ENCODE results near the gene NAB1.

The NAB1 gene

GRCh38 chr2:190653231-190653630 is 4.3 kb downstream of the NAB1 start:
- Mint-ChIP-seq H3K4me3 (no peak overlapping the region), H3K36me3 (ENCODE audit: low read depth) (peaks cover 4% of the 10 kb centered on the region), H3K9me3 (no peaks in the 10 kb centered on the region), H3K27ac (no peak overlapping the region), H3K4me1 (ENCODE audit: low read depth) (peaks cover 29% of the 10 kb centered on the region), H3K27me3 (ENCODE audit: low read depth) (no peaks in the 10 kb centered on the region)

- Mint-ChIP-seq H3K27ac (no peak overlapping the region), H3K9me3 (no peaks in the 10 kb centered on the region), H3K4me1 (ENCODE audit: low read depth) (peaks cover 32% of the 10 kb centered on the region), H3K4me3 (no peak overlapping the region), H3K27me3 (ENCODE audit: low read depth) (no peaks in the 10 kb centered on the region), H3K36me3 (ENCODE audit: low read depth) (peaks cover 5% of the 10 kb centered on the region)
These were observed 5.0 kb downstream of the NAB1 start for GRCh38 chr2:190653931-190654330.

GRCh38 chr2:190655113-190655512 is 6.2 kb downstream of the NAB1 start:
- Mint-ChIP-seq H3K27ac (no peak overlapping the region), H3K4me1 (ENCODE audit: low read depth) (peaks cover 30% of the 10 kb centered on the region), H3K4me3 (no peak overlapping the region)

DNA sequence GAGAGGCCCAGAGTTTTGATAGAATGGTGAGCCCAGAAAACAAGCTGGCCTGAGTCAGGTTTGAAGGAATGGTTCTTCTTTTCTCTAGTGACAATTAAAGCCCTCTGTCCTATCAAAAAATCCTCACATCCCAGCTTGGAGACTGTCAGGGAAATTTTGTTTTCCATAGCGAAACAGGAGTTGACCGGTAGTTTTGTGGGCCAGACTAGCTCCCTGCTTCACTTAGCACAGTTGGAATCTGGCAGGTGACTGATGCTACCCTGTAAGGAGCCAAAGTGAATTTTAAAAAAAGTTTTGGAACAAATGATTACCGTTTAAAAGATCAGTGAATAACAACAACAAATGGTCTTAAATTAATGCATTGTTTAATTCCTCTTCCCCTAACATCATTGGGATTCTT is 6.7 kb downstream of the NAB1 start:
- no peaks in the 10 kb centered on the region for H3K27me3 Mint-ChIP-seq (ENCODE audit: low read depth)
- no peak overlapping the region for H3K27ac Mint-ChIP-seq
- peaks cover 29% of the 10 kb centered on the region for H3K4me1 Mint-ChIP-seq (ENCODE audit: low read depth)
- peaks cover 12% of the 10 kb centered on the region for H3K36me3 Mint-ChIP-seq (ENCODE audit: low read depth)
- no peak overlapping the region for H3K4me3 Mint-ChIP-seq
- H3K9me3 Mint-ChIP-seq, result no peaks in the 10 kb centered on the region

More at GRCh38 chr2:190655113-190655512, 6.2 kb downstream of the NAB1 start:
- H3K36me3 Mint-ChIP-seq (ENCODE audit: low read depth), result peaks cover 9% of the 10 kb centered on the region
- H3K27me3 Mint-ChIP-seq (ENCODE audit: low read depth), result no peaks in the 10 kb centered on the region
- H3K9me3 Mint-ChIP-seq, result no peaks in the 10 kb centered on the region

DNA sequence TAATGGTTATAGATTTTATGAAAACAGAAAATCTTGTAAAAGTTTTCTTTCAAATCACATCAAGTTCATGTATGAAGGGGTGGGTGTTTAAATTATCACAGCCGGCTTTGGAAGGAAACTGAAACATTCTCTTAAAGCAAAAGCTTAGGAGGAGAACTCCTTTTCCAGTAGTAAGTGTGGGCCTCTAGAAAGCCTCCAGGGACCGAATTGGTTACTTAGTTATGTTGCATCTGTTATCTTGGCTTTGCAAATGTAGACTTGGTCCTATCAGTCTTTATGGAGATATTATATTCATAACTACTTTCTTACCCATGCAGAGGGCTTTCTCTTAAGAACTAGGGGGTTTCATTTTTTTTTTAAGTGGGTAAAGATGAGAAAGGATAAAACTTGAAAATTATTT is 7.4 kb downstream of the NAB1 start:
- H3K27ac Mint-ChIP-seq, result no peak overlapping the region
- H3K27me3 Mint-ChIP-seq (ENCODE audit: low read depth), result no peaks in the 10 kb centered on the region
- no peaks in the 10 kb centered on the region for H3K9me3 Mint-ChIP-seq
- peaks cover 25% of the 10 kb centered on the region for H3K4me1 Mint-ChIP-seq (ENCODE audit: low read depth)
- H3K36me3 Mint-ChIP-seq (ENCODE audit: low read depth), result peaks cover 13% of the 10 kb centered on the region
- no peak overlapping the region for H3K4me3 Mint-ChIP-seq

DNA sequence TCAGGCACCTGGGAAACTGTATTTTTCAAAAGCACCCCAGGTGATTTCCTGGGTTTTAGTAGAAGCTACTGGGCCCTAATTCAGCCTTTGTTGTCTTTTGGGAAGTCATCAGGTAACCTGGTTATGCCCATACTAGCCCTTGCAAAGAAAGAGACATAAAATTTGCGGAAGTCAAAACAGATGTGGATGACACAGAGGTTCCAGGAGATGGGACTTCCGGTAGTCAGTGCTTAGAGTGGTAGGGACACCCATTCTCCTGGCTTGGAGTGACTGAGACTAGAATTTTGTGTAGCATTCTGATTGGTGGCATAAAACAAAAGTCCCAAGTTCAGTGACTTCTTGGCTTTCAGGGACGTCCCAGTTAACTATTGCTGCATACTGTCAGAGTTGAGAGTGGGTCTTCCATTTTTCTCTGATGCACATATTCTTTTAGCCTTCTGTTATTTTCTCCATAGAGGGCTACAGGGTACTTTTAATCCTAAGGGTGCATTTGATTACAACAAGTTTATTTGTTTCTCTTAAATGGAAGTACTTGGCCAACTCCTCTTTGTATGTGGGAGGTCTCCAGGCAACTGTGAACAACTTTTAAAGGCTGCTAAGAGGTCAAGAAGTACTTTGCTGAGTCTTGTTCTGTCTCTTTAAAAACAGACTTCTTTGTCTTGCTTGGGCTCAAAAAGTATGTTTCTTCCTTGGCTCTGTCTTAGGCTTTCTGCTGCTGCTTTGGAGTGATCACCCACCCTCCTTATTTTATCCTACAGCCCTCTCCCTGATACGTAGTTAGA is 8.8 kb downstream of the NAB1 start:
- Mint-ChIP-seq H3K4me1 (ENCODE audit: low read depth) (peaks cover 29% of the 10 kb centered on the region), H3K4me3 (no peak overlapping the region), H3K27me3 (ENCODE audit: low read depth) (no peaks in the 10 kb centered on the region), H3K36me3 (ENCODE audit: low read depth) (peaks cover 18% of the 10 kb centered on the region), H3K27ac (no peak overlapping the region), H3K9me3 (no peaks in the 10 kb centered on the region)

DNA sequence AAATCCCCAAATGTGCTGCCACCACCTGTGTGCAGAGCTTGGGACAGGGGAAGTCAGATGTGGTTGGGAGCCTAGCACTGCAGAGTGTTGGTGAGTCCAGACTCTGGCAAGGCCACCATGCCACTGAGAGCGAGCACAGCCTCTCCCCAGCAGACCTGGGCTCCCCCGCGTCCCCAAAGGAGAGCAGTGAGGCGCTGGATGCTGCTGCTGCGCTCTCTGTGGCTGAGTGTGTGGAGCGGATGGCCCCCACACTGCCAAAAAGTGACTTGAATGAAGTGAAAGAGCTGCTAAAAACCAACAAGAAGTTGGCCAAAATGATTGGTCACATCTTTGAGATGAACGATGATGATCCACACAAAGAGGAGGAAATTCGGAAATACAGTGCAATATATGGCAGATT is 10.7 kb downstream of the NAB1 start:
- peaks cover 29% of the 10 kb centered on the region for H3K4me1 Mint-ChIP-seq (ENCODE audit: low read depth)
- H3K36me3 Mint-ChIP-seq (ENCODE audit: low read depth), result peaks cover 19% of the 10 kb centered on the region

GRCh38 chr2:190662754-190663153 is 13.9 kb downstream of the NAB1 start:
- Mint-ChIP-seq H3K27ac (no peak overlapping the region), H3K4me1 (ENCODE audit: low read depth) (peaks cover 27% of the 10 kb centered on the region), H3K27me3 (ENCODE audit: low read depth) (no peaks in the 10 kb centered on the region), H3K36me3 (ENCODE audit: low read depth) (peaks cover 34% of the 10 kb centered on the region), H3K9me3 (peaks cover 4% of the 10 kb centered on the region), H3K4me3 (no peak overlapping the region)

More for the DNA sequence above, 10.7 kb downstream of the NAB1 start:
- Mint-ChIP-seq H3K27me3 (ENCODE audit: low read depth) (no peaks in the 10 kb centered on the region), H3K27ac (no peak overlapping the region), H3K9me3 (no peaks in the 10 kb centered on the region), H3K4me3 (no peak overlapping the region)

DNA sequence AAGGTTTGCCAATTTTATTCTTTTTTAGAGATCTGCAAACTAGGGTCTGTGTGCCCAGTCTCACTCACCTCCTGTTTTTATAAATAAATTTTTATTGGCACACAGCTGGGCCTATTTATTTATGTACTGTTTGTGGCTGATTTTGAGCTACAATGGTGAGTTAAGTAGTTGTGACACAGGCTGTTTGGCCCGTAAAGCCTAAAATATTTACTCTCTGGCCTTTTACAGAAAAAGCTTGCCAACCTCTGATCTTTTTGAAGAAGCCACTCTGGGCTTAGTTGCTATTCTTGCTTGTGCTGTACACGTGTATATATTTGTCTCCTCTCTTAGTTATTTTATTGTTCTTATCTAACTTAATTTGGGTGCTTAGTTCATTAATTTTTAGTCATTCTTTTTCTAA is 14.5 kb downstream of the NAB1 start:
- no peak overlapping the region for H3K4me3 Mint-ChIP-seq
- H3K27ac Mint-ChIP-seq, result no peak overlapping the region
- peaks cover 4% of the 10 kb centered on the region for H3K9me3 Mint-ChIP-seq
- peaks cover 34% of the 10 kb centered on the region for H3K36me3 Mint-ChIP-seq (ENCODE audit: low read depth)
- H3K27me3 Mint-ChIP-seq (ENCODE audit: low read depth), result no peaks in the 10 kb centered on the region
- H3K4me1 Mint-ChIP-seq (ENCODE audit: low read depth), result peaks cover 23% of the 10 kb centered on the region

- no peak overlapping the region for H3K27ac Mint-ChIP-seq
- peaks cover 20% of the 10 kb centered on the region for H3K4me1 Mint-ChIP-seq (ENCODE audit: low read depth)
- peaks cover 34% of the 10 kb centered on the region for H3K36me3 Mint-ChIP-seq (ENCODE audit: low read depth)
These were observed 15.0 kb downstream of the NAB1 start for GRCh38 chr2:190663839-190664238.

DNA sequence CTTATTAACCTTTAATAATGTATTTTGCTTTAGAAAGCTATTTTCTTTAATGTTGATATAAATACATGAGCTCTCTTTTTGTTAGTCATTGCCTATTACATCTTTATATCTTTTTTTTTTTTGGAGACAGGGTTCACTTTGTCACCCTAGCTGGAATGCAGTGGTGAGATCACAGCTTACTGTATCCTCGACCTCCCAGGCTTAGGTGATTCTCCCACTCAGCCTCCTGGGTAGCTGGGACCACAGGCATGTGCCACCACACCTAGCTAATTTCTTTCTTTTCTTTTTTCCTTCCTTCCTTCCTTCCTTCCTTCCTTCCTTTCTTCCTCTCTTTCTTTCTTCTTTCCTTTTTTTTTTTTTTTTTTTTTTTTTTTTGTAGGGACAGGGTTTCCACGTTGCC is 15.4 kb downstream of the NAB1 start:
- H3K36me3 Mint-ChIP-seq (ENCODE audit: low read depth), result peaks cover 32% of the 10 kb centered on the region
- H3K27me3 Mint-ChIP-seq (ENCODE audit: low read depth), result no peaks in the 10 kb centered on the region
- peaks cover 20% of the 10 kb centered on the region for H3K4me1 Mint-ChIP-seq (ENCODE audit: low read depth)
- no peak overlapping the region for H3K27ac Mint-ChIP-seq
- H3K9me3 Mint-ChIP-seq, result peaks cover 4% of the 10 kb centered on the region
- H3K4me3 Mint-ChIP-seq, result no peak overlapping the region

More at GRCh38 chr2:190663839-190664238, 15.0 kb downstream of the NAB1 start:
- H3K9me3 Mint-ChIP-seq, result peaks cover 4% of the 10 kb centered on the region
- H3K4me3 Mint-ChIP-seq, result no peak overlapping the region
- H3K27me3 Mint-ChIP-seq (ENCODE audit: low read depth), result no peaks in the 10 kb centered on the region

DNA sequence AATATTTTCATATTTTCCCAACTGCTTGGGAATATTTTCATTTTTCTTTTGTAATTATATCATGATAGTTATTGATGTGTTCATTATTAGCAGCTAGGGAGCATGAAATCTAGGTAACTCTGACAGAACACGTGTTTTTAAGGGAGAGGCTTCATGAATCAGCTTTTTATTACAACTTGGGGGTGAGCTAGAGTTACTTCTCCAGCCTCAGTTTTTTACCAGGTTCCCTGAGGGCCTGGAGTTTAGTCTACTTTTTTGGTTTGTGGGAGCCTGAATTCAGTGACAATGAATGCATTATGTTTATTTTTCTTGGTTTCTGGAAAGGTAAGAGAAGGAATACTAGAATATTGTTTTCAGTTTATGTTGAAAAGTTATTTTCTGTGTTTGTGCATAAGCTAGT is 18.0 kb downstream of the NAB1 start:
- Mint-ChIP-seq H3K36me3 (ENCODE audit: low read depth) (peaks cover 25% of the 10 kb centered on the region), H3K27ac (no peak overlapping the region)

DNA sequence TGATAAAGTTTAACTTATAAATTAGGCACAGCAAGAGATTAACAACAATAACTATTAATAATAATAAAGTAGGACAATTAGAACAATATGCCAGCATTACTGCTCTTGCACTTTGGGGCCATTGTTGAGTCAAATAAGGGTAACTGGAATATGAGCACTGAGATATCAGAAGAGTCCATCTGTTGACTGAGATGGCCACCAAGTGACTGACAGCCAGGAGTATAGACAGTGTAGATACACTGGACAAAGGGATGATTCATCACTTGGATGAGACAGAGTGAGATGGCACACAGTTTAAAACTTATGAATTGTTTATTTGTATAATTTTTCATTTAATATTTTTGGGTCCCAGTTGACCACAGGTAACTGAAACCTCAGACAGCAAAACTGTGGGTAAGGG is 20.0 kb downstream of the NAB1 start:
- Mint-ChIP-seq H3K27me3 (ENCODE audit: low read depth) (no peaks in the 10 kb centered on the region), H3K4me3 (no peak overlapping the region), H3K36me3 (ENCODE audit: low read depth) (peaks cover 31% of the 10 kb centered on the region), H3K4me1 (ENCODE audit: low read depth) (peaks cover 11% of the 10 kb centered on the region), H3K27ac (no peak overlapping the region), H3K9me3 (peaks cover 4% of the 10 kb centered on the region)

More for the DNA sequence above, 18.0 kb downstream of the NAB1 start:
- Mint-ChIP-seq H3K4me1 (ENCODE audit: low read depth) (peaks cover 12% of the 10 kb centered on the region), H3K27me3 (ENCODE audit: low read depth) (no peaks in the 10 kb centered on the region), H3K4me3 (no peak overlapping the region), H3K9me3 (peaks cover 4% of the 10 kb centered on the region)

- no peaks in the 10 kb centered on the region for H3K27me3 Mint-ChIP-seq (ENCODE audit: low read depth)
- peaks cover 1% of the 10 kb centered on the region for H3K9me3 Mint-ChIP-seq
- no peak overlapping the region for H3K4me3 Mint-ChIP-seq
- H3K4me1 Mint-ChIP-seq (ENCODE audit: low read depth), result peaks cover 22% of the 10 kb centered on the region
- no peak overlapping the region for H3K27ac Mint-ChIP-seq
- H3K36me3 Mint-ChIP-seq (ENCODE audit: low read depth), result peaks cover 37% of the 10 kb centered on the region
These were observed 21.5 kb downstream of the NAB1 start for GRCh38 chr2:190670182-190670946.
